NK-92 (cell line): ENCODE data around the gene IL2RA.
"Not testable (repeated sequence)": the region's sequence is repeated elsewhere in the genome, so short reads cannot be mapped to it uniquely, and the experiment has no call there.

ENCODE experiments used
- DNase-seq: peaks from one replicate; lab custom pipeline; 2025; ENCODE audit not compliant: unreplicated experiment; lab: John Stamatoyannopoulos, UW

Gene IL2RA

GRCh38 chr10:5963071-5963470 lies 99.1 kb downstream of the IL2RA start:
- no peak for DNase-seq

DNA sequence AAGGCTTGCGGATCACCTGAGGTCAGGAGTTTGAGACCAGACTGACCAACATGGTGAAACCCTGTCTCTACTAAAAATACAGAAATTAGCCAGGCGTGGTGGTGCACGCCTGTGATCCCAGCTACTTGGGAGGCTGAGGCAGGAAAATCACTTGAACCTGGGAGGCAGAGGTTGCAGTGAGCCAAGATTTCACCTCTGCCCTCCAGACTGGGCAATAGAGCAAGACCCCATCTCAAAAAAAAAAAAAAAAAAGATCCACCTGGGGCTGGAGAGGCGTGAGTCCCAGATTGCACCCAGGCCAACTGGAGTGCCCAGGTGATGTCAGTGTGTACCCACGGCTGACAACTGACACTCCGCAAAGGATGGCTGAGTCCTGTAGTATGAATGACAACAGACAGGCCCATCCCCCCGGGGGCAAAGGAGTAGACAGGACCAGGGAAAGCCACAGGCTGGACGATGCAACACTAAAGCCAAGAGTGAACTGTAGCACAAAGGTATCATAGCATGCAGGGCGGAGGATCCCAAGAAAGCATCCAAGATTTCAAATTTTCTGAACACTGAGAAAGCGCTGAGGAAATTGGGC lies 99.7 kb downstream of the IL2RA start:
- not testable (repeated sequence) for DNase-seq

- no peak for DNase-seq
Observed at GRCh38 chr10:5961405-5962100, 100.6 kb downstream of the IL2RA start.

DNA sequence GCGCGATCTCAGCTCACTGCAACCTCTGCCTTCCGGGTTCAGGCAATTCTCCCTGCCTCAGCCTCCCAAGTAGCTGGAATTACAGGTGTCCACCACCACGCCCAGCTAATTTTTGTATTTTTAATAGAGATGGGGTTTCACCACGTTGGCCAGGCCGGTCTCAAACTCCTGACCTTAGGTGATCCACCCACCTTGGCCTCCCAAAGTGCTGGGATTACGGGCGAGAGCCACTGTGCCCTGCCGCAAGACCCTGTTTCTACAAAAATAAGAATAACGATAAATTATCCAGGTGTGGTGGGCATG lies 101.2 kb downstream of the IL2RA start:
- DNase-seq = not testable (repeated sequence)
